Activated T-cell treated with anti-CD3 and anti-CD28 coated beads for 1 hour (primary cell): ENCODE measurements around the gene PAQR5.
"Not testable (repeated sequence)": the region's sequence is repeated elsewhere in the genome, so short reads cannot be mapped to it uniquely, and the experiment has no call there.

Experiments used
- DNase-seq: peaks from one replicate; pipeline ENCODE4 v3.0.0-alpha.2; 2020; ENCODE audit warnings: low read depth

Gene PAQR5

GRCh38 chr15:69357773-69358771 is 59.4 kb downstream of the PAQR5 start:
- no peak for DNase-seq

GRCh38 chr15:69358850-69359249 is 60.1 kb downstream of the PAQR5 start:
- DNase-seq: no peak

GRCh38 chr15:69359722-69360121 is 61.0 kb downstream of the PAQR5 start:
- no peak for DNase-seq

- no peak for DNase-seq
These were observed 61.9 kb downstream of the PAQR5 start for GRCh38 chr15:69360642-69361041.

- DNase-seq: no peak
These were observed 68.5 kb downstream of the PAQR5 start for GRCh38 chr15:69367236-69367635.

GRCh38 chr15:69369631-69370030 is 70.9 kb downstream of the PAQR5 start:
- DNase-seq: no peak

GRCh38 chr15:69373406-69373805 is 74.7 kb downstream of the PAQR5 start:
- no peak for DNase-seq

GRCh38 chr15:69375151-69375790 is 76.6 kb downstream of the PAQR5 start:
- DNase-seq: no peak

- no peak for DNase-seq
These were observed 78.7 kb downstream of the PAQR5 start for GRCh38 chr15:69377216-69377970.

- DNase-seq: no peak
These were observed 81.5 kb downstream of the PAQR5 start for GRCh38 chr15:69380100-69380725.

- DNase-seq: no peak
These were observed 82.0 kb downstream of the PAQR5 start for GRCh38 chr15:69380726-69381105.

- not testable (repeated sequence) for DNase-seq
These were observed 83.5 kb downstream of the PAQR5 start for GRCh38 chr15:69382176-69382575.

- DNase-seq: not testable (repeated sequence)
These were observed 85.4 kb downstream of the PAQR5 start for GRCh38 chr15:69384066-69384465.

GRCh38 chr15:69384626-69385598 is 86.2 kb downstream of the PAQR5 start:
- no peak for DNase-seq

GRCh38 chr15:69385831-69386230 is 87.1 kb downstream of the PAQR5 start:
- DNase-seq: no peak

- DNase-seq: no peak
These were observed 87.6 kb downstream of the PAQR5 start for GRCh38 chr15:69386284-69386683.

- DNase-seq: no peak
These were observed 89.6 kb downstream of the PAQR5 start for GRCh38 chr15:69388260-69388705.

GRCh38 chr15:69389426-69389825 is 90.7 kb downstream of the PAQR5 start:
- DNase-seq: no peak

- DNase-seq: no peak
These were observed 91.9 kb downstream of the PAQR5 start for GRCh38 chr15:69390575-69390974.

GRCh38 chr15:69391046-69391757 is 92.5 kb downstream of the PAQR5 start:
- no peak for DNase-seq
